NT2/D1 (cell line): ENCODE measurements around the gene FAM193A.

Source experiments
- SUZ12 ChIP-seq: IDR thresholded peaks from 2 replicates; pipeline ENCODE4 v1.6.1; 2011; ENCODE audit not compliant: insufficient read length, insufficient read depth; ENCODE audit errors: extremely low read depth
- YY1 ChIP-seq: IDR thresholded peaks from 2 replicates; pipeline ENCODE4 v1.6.1; 2011; ENCODE audit not compliant: insufficient read length, insufficient read depth

DNA sequence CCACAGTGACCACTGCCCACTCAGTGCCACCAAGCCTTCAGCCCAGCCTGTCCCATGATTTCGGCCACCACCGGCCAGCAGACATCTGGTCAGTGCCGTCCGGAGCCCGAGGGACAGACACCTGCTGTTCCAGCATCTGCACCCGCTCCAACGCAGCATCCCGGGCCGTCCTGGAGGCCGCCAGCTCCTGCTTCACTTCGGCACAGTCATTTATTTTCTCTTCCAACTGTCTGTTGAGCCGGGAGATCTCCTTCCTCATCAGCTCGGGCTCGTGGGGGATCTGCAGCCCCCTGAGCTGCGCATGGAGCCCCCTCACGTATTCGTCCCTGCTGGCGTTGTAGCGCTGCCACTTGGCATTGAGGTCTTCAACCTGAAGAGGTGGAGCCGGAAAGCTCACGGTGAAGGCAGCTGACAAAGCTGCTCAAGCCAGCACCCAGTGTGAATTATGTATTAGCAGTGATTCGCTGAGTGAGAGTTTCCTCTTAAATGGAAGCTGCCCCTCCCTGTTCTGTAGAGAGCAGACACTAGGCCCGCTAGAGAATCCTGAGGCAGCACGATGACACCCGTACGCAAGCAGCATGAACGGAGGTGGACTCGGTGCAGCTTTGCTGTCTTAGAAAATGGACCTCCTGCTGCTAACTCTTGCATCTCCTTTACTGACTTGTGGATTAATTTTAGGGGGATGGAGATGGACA, 208.3 kb downstream of the FAM193A start:
- no peak for TF ChIP-seq SUZ12
- no peak for TF ChIP-seq YY1
